Fibroblast of lung (primary cell): ENCODE measurements around the gene PUS7L. TPM values are rescaled to one million over a fixed set of nuclear protein-coding genes. Genes with fewer than 3 reads are reported as not detected.

Source experiments
- polyA plus RNA-seq, 2 donors: library from polyadenylated mRNA; depleted of rRNA in 1 of 2; stranded (reverse) in 1 of 2; unstranded in 1 of 2; fragments of >200 nt; gene quantifications; 2 replicates each; pipeline ENCODE4 v1.2.1, GENCODE V29; 2011 to 2012; ENCODE audit warnings: missing spikeins in 1 of 2
- total RNA-seq: library from RNA; depleted of rRNA; stranded (reverse); fragments of >200 nt; gene quantifications from 2 replicates; pipeline ENCODE4 v1.2.1, GENCODE V29; 2014

The PUS7L gene
- total and polyA plus RNA-seq, 2 donors (not counting 1 experiment from before 2014, with no cell fraction given) = 10.9 to 17.0 TPM

Other genes with a start within 250 kb of the PUS7L start
- not detected in 2 replicates for gene ADAMTS20, start 206.6 kb downstream of the PUS7L start, total RNA-seq
- not detected in 2 replicates for gene ADAMTS20, start 206.6 kb downstream of the PUS7L start, polyA plus RNA-seq
- gene IRAK4, start 161 bp upstream of the PUS7L start, total RNA-seq = 20.0 and 27.6 TPM in 2 replicates
- 19.4 and 19.7 TPM in 2 replicates for gene IRAK4, start 161 bp upstream of the PUS7L start, polyA plus RNA-seq
- 140 and 167 TPM in 2 replicates for gene TWF1, start 47.5 kb upstream of the PUS7L start, total RNA-seq
- 117 TPM in 2 replicates for gene TWF1, start 47.5 kb upstream of the PUS7L start, polyA plus RNA-seq
- gene TMEM117, start 77.3 kb upstream of the PUS7L start, total RNA-seq = 6.2 and 7.6 TPM in 2 replicates
- gene TMEM117, start 77.3 kb upstream of the PUS7L start, polyA plus RNA-seq = 4.8 and 7.8 TPM in 2 replicates